Smooth muscle cell (in vitro differentiated cells): Measurements from ENCODE around the gene ANKRD24. TPM values are rescaled to one million over a fixed set of nuclear protein-coding genes. Genes with fewer than 3 reads are reported as not detected.

Experiments
- DNase-seq: peaks from one replicate; lab custom pipeline; 2025; ENCODE audit not compliant: unreplicated experiment; lab: John Stamatoyannopoulos, UW
- H2AFZ ChIP-seq: fragments of 200-600 bp; sonication (generic); 2 replicates; pipeline ENCODE4 v1.6.0; 2016; ENCODE audit warnings: antibody characterized with exemption, low read depth, mild to moderate bottlenecking
- H3F3A ChIP-seq: fragments of 200-600 bp; sonication (generic); 2 replicates; pipeline ENCODE4 v1.6.0; 2017; ENCODE audit warnings: antibody characterized with exemption, low read depth
- H3K27ac ChIP-seq: fragments of 200-600 bp; sonication (generic); 2 replicates; pipeline ENCODE4 v1.5.1; 2016; ENCODE audit warnings: low read depth, mild to moderate bottlenecking
- H3K27me3 ChIP-seq: fragments of 200-600 bp; sonication (generic); 2 replicates; pipeline ENCODE4 v1.6.1; 2016; ENCODE audit warnings: low read depth, mild to moderate bottlenecking
- H3K36me3 ChIP-seq: fragments of 200-600 bp; sonication (generic); 2 replicates; pipeline ENCODE4 v1.5.1; 2016; ENCODE audit warnings: low read depth
- H3K4me1 ChIP-seq: fragments of 200-600 bp; sonication (generic); 2 replicates; pipeline ENCODE4 v1.5.1; 2016; ENCODE audit warnings: low read depth
- H3K4me2 ChIP-seq: fragments of 200-600 bp; sonication (generic); 2 replicates; pipeline ENCODE4 v1.6.0; 2016; ENCODE audit warnings: mild to moderate bottlenecking
- H3K4me3 ChIP-seq: fragments of 200-600 bp; sonication (generic); 2 replicates; pipeline ENCODE4 v1.5.1; 2016; ENCODE audit warnings: mild to moderate bottlenecking
- H3K79me2 ChIP-seq: fragments of 200-600 bp; sonication (generic); 2 replicates; pipeline ENCODE4 v1.6.0; 2016; ENCODE audit warnings: low read depth, mild to moderate bottlenecking
- H3K9ac ChIP-seq: fragments of 200-600 bp; sonication (generic); 2 replicates; pipeline ENCODE4 v1.6.0; 2016; ENCODE audit warnings: low read depth
- H3K9me3 ChIP-seq: fragments of 200-600 bp; sonication (generic); replicated peaks from 2 replicates; pipeline ENCODE4 v1.5.1; 2016; ENCODE audit warnings: low read depth
- H4K20me1 ChIP-seq: fragments of 200-600 bp; sonication (generic); 2 replicates; pipeline ENCODE4 v1.6.0; 2016; ENCODE audit warnings: low read depth
- CTCF ChIP-seq: fragments of 200-600 bp; sonication (generic); IDR thresholded peaks from 2 replicates; pipeline ENCODE4 v1.5.1; 2017; ENCODE audit warnings: borderline replicate concordance, mild to moderate bottlenecking, antibody characterized with exemption; ENCODE audit not compliant: insufficient read depth, poor library complexity, severe bottlenecking
- WGBS: methylation state at CpG from one replicate; pipeline ENCODE4 v1.1.7; 2016; ENCODE audit warnings: low lambda C conversion rate; 5-methylcytosine and 5-hydroxymethylcytosine counted together
- polyA plus RNA-seq: library from polyadenylated mRNA; unstranded; fragments of >200 nt; fragmentation: Nextera tagmentation; extraction: Ambion mirVana; gene quantifications from 2 replicates; pipeline ENCODE4 v1.2.1, GENCODE V29; 2016
- total RNA-seq: library from RNA; depleted of rRNA; stranded (reverse); fragments of >200 nt; gene quantifications from 2 replicates; pipeline ENCODE4 v1.2.3, GENCODE V29; 2014

The ANKRD24 gene
- total and polyA plus RNA-seq, 2 experiments from 2014 or later = 1.5 TPM; not detected in 1

- WGBS = 27% methylated on average over 6 of the region's 7 CpGs
- H3K4me2 ChIP-seq = no peak overlapping the region
Observed at GRCh38 chr19:4144666-4145249, 37.7 kb upstream of the ANKRD24 start.

GRCh38 chr19:4149518-4150288 lies 32.8 kb upstream of the ANKRD24 start:
- no peak overlapping the region for H2AFZ ChIP-seq

More at GRCh38 chr19:4144666-4145249, 37.7 kb upstream of the ANKRD24 start:
- Histone ChIP-seq H3K9me3 (no peaks in the 10 kb centered on the region), H3K79me2 (no peaks in the 10 kb centered on the region), H3K4me3 (no peak overlapping the region), H3K36me3 (no peaks in the 10 kb centered on the region), H3K4me1 (no peaks in the 10 kb centered on the region), H3K27ac (no peak overlapping the region), H3F3A (no peaks in the 10 kb centered on the region), H3K27me3 (no peaks in the 10 kb centered on the region), H2AFZ (no peak overlapping the region), H4K20me1 (no peaks in the 10 kb centered on the region), H3K9ac (no peak overlapping the region)
- no peak for TF ChIP-seq CTCF
- no peak for DNase-seq

GRCh38 chr19:4151623-4152022 lies 30.9 kb upstream of the ANKRD24 start:
- H3K9ac ChIP-seq = no peak overlapping the region
- no peak overlapping the region for H3K27ac ChIP-seq
- H3K79me2 ChIP-seq = no peaks in the 10 kb centered on the region
- no peaks in the 10 kb centered on the region for H3K27me3 ChIP-seq
- H3K4me1 ChIP-seq = no peaks in the 10 kb centered on the region
- H3K9me3 ChIP-seq = no peaks in the 10 kb centered on the region
- no peak for DNase-seq
- H2AFZ ChIP-seq = no peak overlapping the region
- no peaks in the 10 kb centered on the region for H4K20me1 ChIP-seq
- no peak overlapping the region for H3K4me3 ChIP-seq
- no peak for TF ChIP-seq CTCF
- H3F3A ChIP-seq = no peaks in the 10 kb centered on the region
- no peaks in the 10 kb centered on the region for H3K36me3 ChIP-seq
- 76% methylated on average over 6 of the region's 6 CpGs for WGBS
- H3K4me2 ChIP-seq = no peak overlapping the region

More at GRCh38 chr19:4149518-4150288, 32.8 kb upstream of the ANKRD24 start:
- no peak for DNase-seq
- Histone ChIP-seq H3K4me2 (no peak overlapping the region), H3K27ac (no peak overlapping the region), H3K36me3 (no peaks in the 10 kb centered on the region), H3K4me1 (no peaks in the 10 kb centered on the region), H3K9me3 (no peaks in the 10 kb centered on the region), H3F3A (no peaks in the 10 kb centered on the region), H3K4me3 (no peak overlapping the region), H3K79me2 (no peaks in the 10 kb centered on the region), H4K20me1 (no peaks in the 10 kb centered on the region), H3K9ac (no peak overlapping the region), H3K27me3 (no peaks in the 10 kb centered on the region)
- no peak for TF ChIP-seq CTCF
- 79% methylated on average over 17 of the region's 17 CpGs for WGBS
